Measurements from ENCODE around the gene DIAPH1.
A peak's percentile ranks its signal among the peaks of the same experiment; 100 is the strongest.

The DIAPH1 gene

DNA sequence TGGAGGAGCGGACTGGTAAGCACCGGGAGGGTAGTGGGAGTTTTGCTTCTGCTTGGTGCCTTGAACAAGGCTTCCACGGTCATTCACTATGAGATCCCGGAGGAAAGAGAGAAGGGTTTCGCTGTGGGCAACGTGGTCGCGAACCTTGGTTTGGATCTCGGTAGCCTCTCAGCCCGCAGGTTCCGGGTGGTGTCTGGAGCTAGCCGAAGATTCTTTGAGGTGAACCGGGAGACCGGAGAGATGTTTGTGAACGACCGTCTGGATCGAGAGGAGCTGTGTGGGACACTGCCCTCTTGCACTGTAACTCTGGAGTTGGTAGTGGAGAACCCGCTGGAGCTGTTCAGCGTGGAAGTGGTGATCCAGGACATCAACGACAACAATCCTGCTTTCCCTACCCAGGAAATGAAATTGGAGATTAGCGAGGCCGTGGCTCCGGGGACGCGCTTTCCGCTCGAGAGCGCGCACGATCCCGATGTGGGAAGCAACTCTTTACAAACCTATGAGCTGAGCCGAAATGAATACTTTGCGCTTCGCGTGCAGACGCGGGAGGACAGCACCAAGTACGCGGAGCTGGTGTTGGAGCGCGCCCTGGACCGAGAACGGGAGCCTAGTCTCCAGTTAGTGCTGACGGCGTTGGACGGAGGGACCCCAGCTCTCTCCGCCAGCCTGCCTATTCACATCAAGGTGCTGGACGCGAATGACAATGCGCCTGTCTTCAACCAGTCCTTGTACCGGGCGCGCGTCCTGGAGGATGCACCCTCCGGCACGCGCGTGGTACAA is 142.5 kb downstream of the DIAPH1 start:
- DNase-seq, result peak; percentile 14

DNA sequence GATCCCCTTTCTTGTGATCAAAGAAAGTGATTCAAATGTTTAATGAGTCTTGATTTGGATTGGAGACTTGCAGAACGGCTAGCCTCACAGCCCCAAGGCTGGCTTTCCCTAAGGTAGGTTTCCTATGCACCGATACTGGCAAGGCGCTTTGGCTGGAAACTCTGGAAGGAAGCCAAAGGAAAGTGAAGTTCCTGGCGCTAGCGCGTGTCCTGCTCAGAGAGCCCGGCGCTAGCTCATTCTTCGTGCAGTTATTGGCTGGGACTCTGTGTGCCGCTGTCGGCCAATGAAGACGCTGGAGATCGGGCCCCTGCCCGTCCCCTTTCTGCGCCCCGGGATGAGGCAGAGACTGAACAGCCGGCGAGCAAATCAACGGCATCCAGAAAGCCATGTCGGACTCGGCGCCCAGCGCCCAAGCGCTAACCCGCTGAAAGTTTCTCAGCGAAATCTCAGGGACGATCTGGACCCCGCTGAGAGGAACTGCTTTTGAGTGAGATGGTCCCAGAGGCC is 143.1 kb downstream of the DIAPH1 start, which contains the start of gene PCDHGC3:
PCDHGC3 (plus strand) TSS at position 342 of the 507 bp plus-strand sequence; CDS start at position 493, 151 bp downstream.
- peak; percentile 78 for DNase-seq

DNA sequence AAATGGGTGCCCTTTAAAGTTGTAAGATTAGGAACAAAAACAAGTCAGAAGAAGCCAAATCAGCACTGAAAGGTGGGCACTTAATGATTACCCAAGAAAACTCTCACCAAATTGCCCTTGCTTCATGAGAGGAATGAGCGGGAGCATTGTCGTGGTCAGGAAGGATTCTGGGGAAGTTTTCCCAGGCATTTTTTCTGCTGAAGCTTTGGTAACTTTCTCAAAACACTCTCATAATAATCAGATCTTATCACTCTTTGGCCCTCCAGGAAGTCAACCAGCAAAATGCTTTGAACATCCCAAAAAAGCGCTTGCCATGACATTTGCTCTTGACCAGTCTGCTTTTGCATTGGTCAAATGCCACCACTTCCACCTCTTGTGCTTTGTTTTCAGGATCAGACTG is 153.4 kb downstream of the DIAPH1 start:
- DNase-seq, result no peak

All from NCI-H2029 treated with DMSO at 0.1 percent for 48 hours (cell line).